AG09309 (cell line): ENCODE measurements around the gene RHOJ.
A peak's percentile ranks its signal among the peaks of the same experiment; 100 is the strongest.
"Not testable (repeated sequence)": the region's sequence is repeated elsewhere in the genome, so short reads cannot be mapped to it uniquely, and the experiment has no call there.

Experiments
- DNase-seq: peaks from one replicate; pipeline ENCODE4 v3.0.0-alpha.2; 2010; ENCODE audit warnings: low read depth
- H3K4me3 ChIP-seq: 2 replicates; pipeline ENCODE4 v1.5.1; 2011; ENCODE audit warnings: mild to moderate bottlenecking, low read depth, low read length, moderate library complexity; ENCODE audit not compliant: control insufficient read depth
- CTCF ChIP-seq: IDR thresholded peaks from 2 replicates; pipeline ENCODE4 v1.5.1; 2011; ENCODE audit warnings: mild to moderate bottlenecking, low read depth, low read length, inconsistent platforms; ENCODE audit not compliant: insufficient read depth, control insufficient read depth; ENCODE audit errors: missing control alignments

Gene RHOJ

GRCh38 chr14:63299351-63300110, 95.3 kb downstream of the RHOJ start:
- no peak for DNase-seq
- TF ChIP-seq CTCF = no peak
- H3K4me3 ChIP-seq = no peak overlapping the region

- no peak for DNase-seq
- H3K4me3 ChIP-seq = no peak overlapping the region
- no peak for TF ChIP-seq CTCF
Observed at GRCh38 chr14:63300854-63301253, 96.6 kb downstream of the RHOJ start.

- no peak for TF ChIP-seq CTCF
- no peak for DNase-seq
- no peak overlapping the region for H3K4me3 ChIP-seq
Observed at GRCh38 chr14:63301891-63302534, 97.8 kb downstream of the RHOJ start.

GRCh38 chr14:63304429-63304828, 100.2 kb downstream of the RHOJ start:
- H3K4me3 ChIP-seq, DNase-seq: not testable (repeated sequence)

GRCh38 chr14:63308723-63309317, 104.6 kb downstream of the RHOJ start:
- H3K4me3 ChIP-seq = no peak overlapping the region
- TF ChIP-seq CTCF = peak; percentile 54
- DNase-seq = no peak

- H3K4me3 ChIP-seq = no peak within 1 kb of the TSS
- no peak for DNase-seq
- TF ChIP-seq CTCF = no peak
Observed at GRCh38 chr14:63318835-63319234, 114.6 kb downstream of the RHOJ start, which contains the start of gene GPHB5. Gene GPHB5, minus strand, starts transcription at chr14:63318935. Its CDS starts 1,086 bp downstream, at chr14:63317849.

GRCh38 chr14:63322472-63322871, 118.2 kb downstream of the RHOJ start:
- no peak for TF ChIP-seq CTCF
- H3K4me3 ChIP-seq = no peak overlapping the region
- DNase-seq = no peak
